ENCODE data around the gene ARF6. TPM values are rescaled to one million over a fixed set of nuclear protein-coding genes. Genes with fewer than 3 reads are reported as not detected.
"Not testable (repeated sequence)": the region's sequence is repeated elsewhere in the genome, so short reads cannot be mapped to it uniquely, and the experiment has no call there.

ARF6 gene
- total RNA-seq, 1 experiment from 2014 or later = 49.2 TPM

- Mint-ChIP-seq H3K4me1 (peaks cover 6 to 11% of the 10 kb centered on the region in 2 experiments), H3K36me3 (ENCODE audit: insufficient read depth in 1 of 3, low read depth in 3 of 3) (no peaks in the 10 kb centered on the region), H3K27me3 (ENCODE audit: low read depth) (no peaks in the 10 kb centered on the region; the same call in 1 of the 2 replicates), H3K27ac (no peak overlapping the region), H3K9me3 (no peaks in the 10 kb centered on the region; a peak in 1 of 5 replicates), H3K4me3 (no peak overlapping the region)
- Histone ChIP-seq H3K14ac (ENCODE audit: insufficient read depth, low read length) (no peak overlapping the region), H3K79me1 (ENCODE audit: insufficient read depth, low read depth, low read length, poor library complexity, severe bottlenecking) (no peaks in the 10 kb centered on the region), H3K4me1 (ENCODE audit: insufficient read depth, low read length) (no peaks in the 10 kb centered on the region), H2BK12ac (ENCODE audit: insufficient read length, low read depth, low read length) (no peak overlapping the region), H3K9ac (ENCODE audit: extremely low read depth, insufficient read length, low read length) (no peak overlapping the region), H4K91ac (ENCODE audit: insufficient read length, low read depth, low read length) (no peak overlapping the region), H3T11ph (ENCODE audit: low read length) (no peak overlapping the region), H3K79me2 (ENCODE audit: insufficient read depth, low read length) (no peaks in the 10 kb centered on the region), H2AFZ (ENCODE audit: low read length) (no peak overlapping the region), H2BK5ac (ENCODE audit: insufficient read length, low read length) (no peak overlapping the region), H4K8ac (replicated peaks; ENCODE audit: insufficient read length, low read depth, low read length) (no peak overlapping the region), H2BK120ac (ENCODE audit: low read depth, low read length, poor library complexity, severe bottlenecking) (no peak overlapping the region), H2BK15ac (ENCODE audit: low read depth, low read length) (no peak overlapping the region), H3K9me3 (ENCODE audit: control insufficient read depth, low read depth, low read length) (no peaks in the 10 kb centered on the region), H2AK5ac (ENCODE audit: insufficient read length, low read length) (no peak overlapping the region), H4K20me1 (ENCODE audit: control insufficient read depth, insufficient read depth, insufficient read length) (no peaks in the 10 kb centered on the region), H3K18ac (ENCODE audit: insufficient read length, low read depth, low read length) (no peak overlapping the region), H2BK20ac (ENCODE audit: low read depth, low read length, poor library complexity, severe bottlenecking) (no peak overlapping the region), H3K27me3 (ENCODE audit: insufficient read depth, low read length) (no peaks in the 10 kb centered on the region), H3K23me2 (ENCODE audit: insufficient read length, low read depth, low read length, poor library complexity, severe bottlenecking) (peaks cover 3% of the 10 kb centered on the region), H3K4me2 (ENCODE audit: insufficient read depth, insufficient read length, low read length) (no peak overlapping the region), H3K23ac (ENCODE audit: insufficient read length, low read depth, low read length) (no peak overlapping the region), H3K4ac (ENCODE audit: low read depth, low read length) (no peak overlapping the region), H3K27ac (ENCODE audit: insufficient read length, low read depth, low read length) (no peak overlapping the region), H3K56ac (ENCODE audit: insufficient read length, low read depth, low read length) (no peak overlapping the region), H4K5ac (ENCODE audit: insufficient read length, low read depth, low read length) (no peak overlapping the region)
- no peak for DNase-seq
- TF ChIP-seq, protein P1, sequence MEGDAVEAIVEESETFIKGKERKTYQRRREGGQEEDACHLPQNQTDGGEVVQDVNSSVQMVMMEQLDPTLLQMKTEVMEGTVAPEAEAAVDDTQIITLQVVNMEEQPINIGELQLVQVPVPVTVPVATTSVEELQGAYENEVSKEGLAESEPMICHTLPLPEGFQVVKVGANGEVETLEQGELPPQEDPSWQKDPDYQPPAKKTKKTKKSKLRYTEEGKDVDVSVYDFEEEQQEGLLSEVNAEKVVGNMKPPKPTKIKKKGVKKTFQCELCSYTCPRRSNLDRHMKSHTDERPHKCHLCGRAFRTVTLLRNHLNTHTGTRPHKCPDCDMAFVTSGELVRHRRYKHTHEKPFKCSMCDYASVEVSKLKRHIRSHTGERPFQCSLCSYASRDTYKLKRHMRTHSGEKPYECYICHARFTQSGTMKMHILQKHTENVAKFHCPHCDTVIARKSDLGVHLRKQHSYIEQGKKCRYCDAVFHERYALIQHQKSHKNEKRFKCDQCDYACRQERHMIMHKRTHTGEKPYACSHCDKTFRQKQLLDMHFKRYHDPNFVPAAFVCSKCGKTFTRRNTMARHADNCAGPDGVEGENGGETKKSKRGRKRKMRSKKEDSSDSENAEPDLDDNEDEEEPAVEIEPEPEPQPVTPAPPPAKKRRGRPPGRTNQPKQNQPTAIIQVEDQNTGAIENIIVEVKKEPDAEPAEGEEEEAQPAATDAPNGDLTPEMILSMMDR (conservative IDR thresholded peaks at IDR 0.05) = no peak
- WGBS (ENCODE audit: extremely low coverage, insufficient read length, low lambda C conversion rate) = no CpG with 5 or more reads among the region's 6 CpGs
Measured at GRCh38 chr14:49870908-49871307, 22.0 kb upstream of the ARF6 start.

DNA sequence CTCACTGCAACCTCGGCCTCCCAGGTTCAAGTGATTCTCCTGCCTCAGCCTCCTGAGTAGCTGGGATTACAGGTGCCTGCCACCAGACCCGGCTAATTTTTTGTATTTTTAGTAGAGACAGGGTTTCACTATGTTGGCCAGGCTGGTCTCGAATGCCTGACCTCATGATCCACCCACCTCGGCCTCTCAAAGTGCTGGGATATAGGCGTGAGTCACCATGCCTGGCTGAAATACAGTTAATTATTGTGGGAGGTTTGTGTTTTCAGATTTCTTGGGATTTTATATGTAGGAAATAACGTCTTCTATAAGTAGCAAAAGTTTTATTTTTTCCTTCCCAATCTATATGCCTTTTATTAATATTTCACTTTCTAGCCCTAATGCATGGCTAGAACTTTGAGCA is 19.3 kb upstream of the ARF6 start:
- not testable (repeated sequence) for H3K9me3 ChIP-seq (ENCODE audit: control insufficient read depth, low read depth, low read length); H2BK120ac ChIP-seq (ENCODE audit: low read depth, low read length, poor library complexity, severe bottlenecking); H3K36me3 Mint-ChIP-seq (ENCODE audit: insufficient read depth in 1 of 3, low read depth in 3 of 3); H3T11ph ChIP-seq (ENCODE audit: low read length); H3K9me3 Mint-ChIP-seq; H4K20me1 ChIP-seq (ENCODE audit: control insufficient read depth, insufficient read depth, insufficient read length); H3K4me1 ChIP-seq (ENCODE audit: insufficient read depth, low read length); H3K4me3 Mint-ChIP-seq; H3K27me3 Mint-ChIP-seq (ENCODE audit: low read depth); H3K18ac ChIP-seq (ENCODE audit: insufficient read length, low read depth, low read length); H3K79me2 ChIP-seq (ENCODE audit: insufficient read depth, low read length); H4K5ac ChIP-seq (ENCODE audit: insufficient read length, low read depth, low read length); H3K14ac ChIP-seq (ENCODE audit: insufficient read depth, low read length); H3K4me1 Mint-ChIP-seq; H2BK20ac ChIP-seq (ENCODE audit: low read depth, low read length, poor library complexity, severe bottlenecking); H3K9ac ChIP-seq (ENCODE audit: extremely low read depth, insufficient read length, low read length); H2BK15ac ChIP-seq (ENCODE audit: low read depth, low read length); H2BK5ac ChIP-seq (ENCODE audit: insufficient read length, low read length); H3K27ac ChIP-seq (ENCODE audit: insufficient read length, low read depth, low read length); H3K27me3 ChIP-seq (ENCODE audit: insufficient read depth, low read length); H2AK5ac ChIP-seq (ENCODE audit: insufficient read length, low read length); H4K91ac ChIP-seq (ENCODE audit: insufficient read length, low read depth, low read length); H3K23ac ChIP-seq (ENCODE audit: insufficient read length, low read depth, low read length); DNase-seq; H2BK12ac ChIP-seq (ENCODE audit: insufficient read length, low read depth, low read length); H3K79me1 ChIP-seq (ENCODE audit: insufficient read depth, low read depth, low read length, poor library complexity, severe bottlenecking); H3K4ac ChIP-seq (ENCODE audit: low read depth, low read length); H3K27ac Mint-ChIP-seq; H3K23me2 ChIP-seq (ENCODE audit: insufficient read length, low read depth, low read length, poor library complexity, severe bottlenecking); H3K4me2 ChIP-seq (ENCODE audit: insufficient read depth, insufficient read length, low read length); H4K8ac ChIP-seq (replicated peaks; ENCODE audit: insufficient read length, low read depth, low read length); H2AFZ ChIP-seq (ENCODE audit: low read length); H3K56ac ChIP-seq (ENCODE audit: insufficient read length, low read depth, low read length)
- WGBS (ENCODE audit: extremely low coverage, insufficient read length, low lambda C conversion rate) = no CpG with 5 or more reads among the region's 6 CpGs
